Kidney epithelial cell (primary cell): Measurements from ENCODE around the gene GPR55. TPM values are rescaled to one million over a fixed set of nuclear protein-coding genes. Genes with fewer than 3 reads are reported as not detected.

Experiments
- DNase-seq: peaks from one replicate; pipeline ENCODE4 v3.0.0-alpha.2; 2010; ENCODE audit warnings: low read depth
- H3K27me3 ChIP-seq: 2 replicates; pipeline ENCODE4 v1.6.0; 2011; ENCODE audit warnings: low read length; ENCODE audit not compliant: control insufficient read depth, insufficient read depth
- H3K36me3 ChIP-seq: 2 replicates; pipeline ENCODE4 v1.5.1; 2011; ENCODE audit warnings: low read length; ENCODE audit not compliant: control insufficient read depth, insufficient read depth
- H3K4me3 ChIP-seq: 2 replicates; pipeline ENCODE4 v1.5.1; 2011; ENCODE audit warnings: low read depth, mild to moderate bottlenecking, control low read depth, low read length
- CTCF ChIP-seq: IDR thresholded peaks from 2 replicates; pipeline ENCODE4 v1.5.1; 2011; ENCODE audit warnings: mild to moderate bottlenecking, moderate library complexity, low read length, control low read depth, inconsistent platforms; ENCODE audit not compliant: insufficient read depth, poor library complexity, severe bottlenecking
- total RNA-seq: library from RNA; depleted of rRNA; stranded (reverse); fragments of >200 nt; gene quantifications from 2 replicates; pipeline ENCODE4 v1.2.3, GENCODE V29; 2015

The GPR55 gene
- total RNA-seq, 1 donor from 2014 or later, result not detected

DNA sequence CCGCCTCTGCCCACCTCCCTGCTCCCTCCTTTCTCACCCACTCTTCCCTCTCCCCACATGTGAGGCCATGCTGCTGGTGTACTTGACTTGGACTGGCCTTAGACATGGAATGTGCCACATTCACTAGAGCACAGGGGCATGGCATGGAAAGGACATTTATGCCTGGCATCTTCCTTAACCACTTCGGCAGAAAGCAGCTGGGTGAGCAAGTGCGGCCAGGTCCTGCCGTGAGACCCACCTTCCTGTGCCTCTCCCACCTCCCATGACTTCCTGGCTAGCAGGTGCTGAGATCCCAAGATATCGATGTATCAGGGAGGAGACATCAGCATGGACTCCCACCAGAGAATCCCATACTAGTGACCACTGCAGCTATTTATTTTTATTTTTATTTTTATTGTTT, 13.0 kb downstream of the GPR55 start:
- TF ChIP-seq CTCF, result no peak
- Histone ChIP-seq H3K27me3 (no peaks in the 10 kb centered on the region), H3K4me3 (no peak overlapping the region), H3K36me3 (no peaks in the 10 kb centered on the region)
- DNase-seq, result no peak

DNA sequence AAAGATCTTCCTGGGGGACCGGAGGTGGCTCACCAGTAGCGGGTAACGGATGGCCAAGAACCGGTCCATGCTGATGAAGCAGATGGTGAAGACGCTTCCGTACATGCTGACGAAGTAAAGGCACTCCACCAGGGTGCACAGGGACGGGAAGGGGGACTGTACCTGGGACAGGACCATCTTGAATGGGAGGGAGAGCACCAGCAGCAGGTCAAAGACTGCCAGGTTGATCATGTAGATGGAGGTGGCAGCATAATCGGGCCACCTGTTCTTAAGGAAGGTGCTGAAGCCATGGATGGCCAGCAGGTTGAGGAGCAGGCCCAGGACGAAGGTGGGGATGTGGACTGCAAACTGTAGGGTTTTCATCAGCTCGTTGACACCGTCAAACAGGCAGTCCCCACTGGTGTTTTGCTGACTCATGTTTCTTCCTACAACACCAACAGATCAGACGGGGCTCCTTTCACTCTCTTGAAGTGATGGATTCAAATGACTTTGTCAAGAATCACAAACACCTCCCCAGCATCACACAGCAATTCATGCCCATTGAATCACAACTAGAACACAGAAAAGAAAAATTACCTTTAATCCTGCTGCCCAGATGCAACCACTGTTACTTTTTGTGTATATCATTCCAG, 14.4 kb downstream of the GPR55 start:
- TF ChIP-seq CTCF, result no peak
- no peaks in the 10 kb centered on the region for H3K27me3 ChIP-seq
- no peak overlapping the region for H3K4me3 ChIP-seq
- no peak for DNase-seq
- H3K36me3 ChIP-seq, result no peaks in the 10 kb centered on the region

DNA sequence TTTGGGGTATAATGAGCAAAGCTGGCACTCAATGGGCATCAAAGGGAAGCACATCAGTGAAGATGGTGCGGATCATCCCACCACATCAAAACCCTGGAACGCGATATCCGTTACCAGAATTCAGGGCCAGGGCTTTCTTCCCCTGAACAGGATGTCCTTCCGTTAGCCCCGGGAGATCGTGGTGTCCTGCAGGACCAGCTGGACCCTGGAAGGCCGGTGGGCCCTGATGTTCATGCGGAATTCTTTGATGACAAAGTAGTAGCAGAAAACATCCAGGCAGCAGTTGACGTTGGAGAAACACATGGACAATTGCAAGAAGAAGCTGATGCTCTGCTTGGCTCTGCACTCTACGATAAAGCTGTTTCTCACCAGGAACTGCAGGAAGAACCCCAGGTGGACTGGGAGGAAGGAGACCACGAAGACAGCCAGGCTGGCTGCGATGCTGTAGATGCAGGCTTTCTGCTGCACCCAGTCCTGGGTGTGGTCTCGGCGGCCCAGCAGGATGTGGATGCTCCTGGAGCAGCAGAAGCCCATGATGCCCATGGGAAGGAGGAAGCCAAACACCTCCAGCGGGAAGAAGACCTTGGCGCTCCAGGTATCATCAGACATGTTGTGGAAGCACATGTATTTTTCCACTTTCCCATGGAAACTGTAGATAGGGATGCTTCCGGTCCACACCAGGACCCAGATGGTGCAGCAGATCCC, 15.0 kb downstream of the GPR55 start:
- TF ChIP-seq CTCF, result no peak
- H3K36me3 ChIP-seq, result no peaks in the 10 kb centered on the region
- H3K4me3 ChIP-seq, result no peak overlapping the region
- DNase-seq, result no peak
- no peaks in the 10 kb centered on the region for H3K27me3 ChIP-seq

GRCh38 chr2:230908595-230909191, 16.3 kb downstream of the GPR55 start:
- Histone ChIP-seq H3K36me3 (no peaks in the 10 kb centered on the region), H3K4me3 (no peak overlapping the region), H3K27me3 (no peaks in the 10 kb centered on the region)
- peak; percentile 92 for DNase-seq
- no peak for TF ChIP-seq CTCF

- no peak for TF ChIP-seq CTCF
- Histone ChIP-seq H3K36me3 (no peaks in the 10 kb centered on the region), H3K27me3 (no peaks in the 10 kb centered on the region), H3K4me3 (no peak overlapping the region)
- no peak for DNase-seq
Measured at GRCh38 chr2:230908092-230908594, 16.9 kb downstream of the GPR55 start.
